Measurements from ENCODE around the gene TSPAN4.
A peak's percentile ranks its signal among the peaks of the same experiment; 100 is the strongest.

TSPAN4 gene

GRCh38 chr11:836700-837099 is 6.0 kb upstream of the TSPAN4 start:
- no peak for DNase-seq

- no peak for DNase-seq
Observed at GRCh38 chr11:837189-837989, 5.3 kb upstream of the TSPAN4 start.

GRCh38 chr11:837990-838307 is 4.7 kb upstream of the TSPAN4 start:
- no peak for DNase-seq

- no peak for DNase-seq
Observed at GRCh38 chr11:838441-839279, 4.0 kb upstream of the TSPAN4 start.

- no peak for DNase-seq
Observed at GRCh38 chr11:839280-839623, 3.4 kb upstream of the TSPAN4 start.

GRCh38 chr11:839875-840617 is 2.6 kb upstream of the TSPAN4 start:
- no peak for DNase-seq

GRCh38 chr11:841981-842369 is 677 bp upstream of the TSPAN4 start:
- no peak for DNase-seq

GRCh38 chr11:843086-843734 is 558 bp downstream of the TSPAN4 start:
- no peak for DNase-seq

GRCh38 chr11:843818-844692 is 1.4 kb downstream of the TSPAN4 start:
- DNase-seq = peak; percentile 92

GRCh38 chr11:844693-845644 is 2.3 kb downstream of the TSPAN4 start:
- DNase-seq = peak; percentile 96

GRCh38 chr11:845872-846495 is 3.3 kb downstream of the TSPAN4 start:
- DNase-seq = peak; percentile 73

- no peak for DNase-seq
Observed at GRCh38 chr11:846496-847098, 3.9 kb downstream of the TSPAN4 start.

GRCh38 chr11:847876-848275 is 5.2 kb downstream of the TSPAN4 start:
- no peak for DNase-seq

- DNase-seq = no peak
Observed at GRCh38 chr11:848380-848931, 5.8 kb downstream of the TSPAN4 start.

- peak; percentile 82 for DNase-seq
Observed at GRCh38 chr11:849104-849824, 6.6 kb downstream of the TSPAN4 start.

- DNase-seq = no peak
Observed at GRCh38 chr11:849951-850774, 7.5 kb downstream of the TSPAN4 start.

GRCh38 chr11:850775-851763 is 8.4 kb downstream of the TSPAN4 start:
- DNase-seq = no peak
